GM19238 (cell line): ENCODE data around the gene MUCL3.
"Not testable (repeated sequence)": the region's sequence is repeated elsewhere in the genome, so short reads cannot be mapped to it uniquely, and the experiment has no call there.

ENCODE experiments used
- DNase-seq: peaks from one replicate; pipeline ENCODE4 v3.0.0; 2011; ENCODE audit warnings: low spot score; ENCODE audit not compliant: insufficient read length

MUCL3 gene

GRCh38 chr6:30908700-30909099 lies 32.1 kb upstream of the MUCL3 start:
- no peak for DNase-seq

DNA sequence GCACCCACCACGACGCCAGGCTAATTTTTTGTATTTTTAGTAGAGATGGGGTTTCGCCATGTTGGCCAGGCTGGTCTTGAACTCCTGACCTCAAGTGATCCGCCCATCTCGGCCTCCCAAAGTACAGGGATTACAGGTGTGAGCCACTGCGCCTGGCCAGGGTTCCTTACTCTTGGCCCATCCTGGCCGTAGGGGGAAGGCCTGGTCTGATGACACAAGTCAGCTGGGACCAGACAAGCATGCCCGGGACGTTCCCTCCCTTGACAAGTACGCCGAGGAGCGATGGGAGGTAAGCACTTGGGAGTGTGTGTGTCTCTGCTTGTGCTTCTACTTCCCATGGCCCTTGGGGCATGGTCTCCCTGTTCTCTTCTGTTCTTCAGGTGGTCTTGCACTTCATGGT lies 30.3 kb upstream of the MUCL3 start:
- not testable (repeated sequence) for DNase-seq

DNA sequence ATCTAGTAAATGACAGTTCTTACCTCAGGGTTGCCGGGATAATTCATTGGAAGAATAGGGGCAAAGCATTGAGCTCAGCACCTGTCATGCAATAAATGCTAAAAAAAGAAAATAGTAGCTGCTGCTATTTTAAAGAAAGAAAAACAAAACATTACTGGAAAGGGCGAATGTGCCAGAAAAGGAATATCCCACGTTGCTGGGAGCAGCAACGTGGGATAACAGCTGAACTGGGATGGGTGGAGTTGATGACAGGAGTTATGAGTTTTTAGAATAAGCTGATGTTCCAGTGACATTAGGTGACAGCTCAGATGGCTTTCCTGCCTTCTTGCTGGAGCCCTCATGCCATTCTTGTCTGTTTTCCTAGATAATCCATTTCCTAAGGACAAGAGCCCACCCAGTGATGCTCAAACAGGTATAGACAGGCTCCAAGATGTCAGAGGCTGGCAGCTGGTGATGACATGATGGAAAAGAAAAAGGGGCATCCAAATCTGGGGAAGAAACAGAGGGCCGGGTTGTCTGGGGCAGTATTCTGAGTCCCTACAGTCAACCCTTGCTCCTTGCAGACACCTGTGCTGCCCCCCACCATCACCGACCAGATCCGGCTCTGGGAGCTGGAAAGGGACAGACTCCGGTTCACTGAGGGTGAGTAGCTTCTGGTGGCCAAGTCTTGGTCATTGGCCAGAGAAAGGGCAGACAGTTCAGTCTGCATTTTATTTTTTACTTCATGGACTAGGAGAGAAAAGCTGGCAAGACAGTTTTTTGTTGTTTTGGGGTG lies 27.8 kb upstream of the MUCL3 start:
- DNase-seq, result no peak

- DNase-seq, result no peak
Observed at GRCh38 chr6:30913721-30914075, 27.1 kb upstream of the MUCL3 start.

DNA sequence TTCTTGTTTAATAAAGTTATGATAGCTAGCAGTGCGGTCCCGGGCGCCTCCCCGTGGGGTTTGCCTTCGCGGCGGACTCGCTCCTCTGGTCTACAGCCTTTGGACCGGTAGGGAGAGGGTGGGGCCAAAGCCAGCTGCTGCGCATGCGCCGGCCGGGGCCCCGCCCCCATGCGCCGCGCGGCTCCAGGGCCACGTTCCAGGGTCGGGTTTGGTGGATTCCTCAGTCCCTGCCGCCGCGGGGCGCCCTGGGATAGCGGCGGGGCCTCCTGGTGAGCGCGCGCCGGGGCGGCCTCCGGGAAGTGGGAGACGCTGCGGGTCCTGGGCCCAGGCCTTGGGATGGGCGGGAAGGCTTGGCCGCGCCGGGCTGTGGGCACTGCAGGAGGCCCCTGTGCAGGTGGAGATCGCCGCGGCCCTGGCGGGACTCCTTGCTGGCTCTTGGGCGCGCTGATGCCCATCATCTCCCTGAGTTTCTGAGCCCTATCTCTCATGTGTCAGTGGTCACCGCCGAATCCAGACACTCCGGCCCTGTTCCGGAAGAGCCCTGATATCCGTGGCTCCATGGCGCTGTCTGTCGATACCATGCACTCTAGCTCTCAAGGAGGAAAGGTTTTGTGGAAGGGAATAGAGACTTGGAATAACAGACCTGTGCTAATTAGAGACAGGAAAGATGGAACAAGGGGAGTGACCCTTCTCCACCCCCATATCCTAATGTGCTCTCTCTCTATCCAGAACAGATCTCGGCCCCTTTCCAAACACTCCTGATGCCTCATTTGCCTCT lies 26.5 kb upstream of the MUCL3 start, which contains the start of gene VARS2:
TSS of gene VARS2 (plus strand) at position 163 of the 778 bp plus-strand sequence. CDS start at position 762, 599 bp downstream.
- DNase-seq, result peak; percentile 98

- DNase-seq, result no peak
Observed at GRCh38 chr6:30914854-30915590, 25.8 kb upstream of the MUCL3 start.

- peak; percentile 62 for DNase-seq
Observed at GRCh38 chr6:30915591-30915946, 25.2 kb upstream of the MUCL3 start.

DNA sequence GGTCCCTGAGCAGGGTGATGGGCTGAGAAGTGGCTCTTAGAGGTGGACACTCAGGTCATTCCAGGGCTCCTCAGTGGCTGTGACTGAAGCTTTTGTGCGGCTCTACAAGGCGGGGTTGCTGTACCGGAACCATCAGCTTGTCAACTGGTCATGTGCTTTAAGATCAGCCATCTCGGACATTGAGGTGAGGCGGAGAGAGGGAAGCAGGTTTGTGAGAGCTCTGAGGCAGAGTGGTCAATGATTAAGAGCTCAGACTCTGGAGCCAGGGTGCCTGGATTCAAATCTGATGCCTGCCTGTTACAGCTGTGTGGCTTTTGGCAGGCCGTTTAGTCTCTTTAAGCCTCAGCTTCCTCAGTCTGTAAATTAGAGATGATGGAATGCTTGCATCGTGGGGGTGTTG lies 23.7 kb upstream of the MUCL3 start:
- no peak for DNase-seq

DNA sequence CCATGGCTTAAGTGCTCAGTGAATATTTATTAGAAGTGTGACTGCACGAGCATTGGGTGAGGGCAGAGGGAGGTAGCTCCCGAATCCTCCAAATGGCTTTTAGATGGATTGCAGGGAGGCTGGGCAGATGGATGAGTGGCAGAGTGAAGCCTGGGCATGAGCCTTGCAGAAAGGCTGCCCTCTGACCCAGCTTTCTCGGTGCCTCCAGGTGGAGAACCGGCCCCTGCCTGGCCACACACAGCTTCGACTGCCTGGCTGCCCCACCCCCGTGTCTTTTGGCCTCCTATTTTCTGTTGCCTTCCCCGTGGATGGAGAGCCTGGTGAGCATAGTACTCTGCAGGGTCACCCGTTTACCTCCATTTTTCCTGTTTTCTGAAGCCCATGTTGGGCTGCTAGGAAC lies 23.3 kb upstream of the MUCL3 start:
- no peak for DNase-seq

GRCh38 chr6:30918670-30919069 lies 22.1 kb upstream of the MUCL3 start:
- DNase-seq, result no peak

GRCh38 chr6:30922447-30922852 lies 18.3 kb upstream of the MUCL3 start:
- no peak for DNase-seq

- DNase-seq, result not testable (repeated sequence)
Observed at GRCh38 chr6:30924040-30924627, 16.6 kb upstream of the MUCL3 start.

GRCh38 chr6:30926644-30927043 lies 14.1 kb upstream of the MUCL3 start:
- DNase-seq, result no peak

- not testable (repeated sequence) for DNase-seq
Observed at GRCh38 chr6:30927080-30927479, 13.7 kb upstream of the MUCL3 start.

GRCh38 chr6:30928677-30929076 lies 12.1 kb upstream of the MUCL3 start:
- DNase-seq, result no peak

DNA sequence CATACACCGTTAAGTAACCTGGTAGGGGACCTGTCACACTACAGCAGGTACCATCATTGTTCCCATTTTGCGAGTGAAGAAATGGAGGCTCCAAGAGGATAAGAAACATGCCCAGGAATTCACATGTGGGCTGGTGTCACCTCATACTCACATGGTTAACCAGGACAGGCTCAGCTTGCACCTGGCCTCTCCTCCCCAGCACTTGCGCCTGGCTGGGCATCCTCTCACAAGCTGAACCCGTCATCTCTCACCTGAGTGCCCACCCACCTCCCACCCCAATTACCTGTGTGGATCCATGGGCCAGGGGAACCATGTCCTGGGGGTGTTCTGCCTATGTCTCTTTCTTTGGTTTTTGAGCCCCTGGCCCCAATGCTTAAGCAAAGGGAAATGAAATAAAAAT lies 10.3 kb upstream of the MUCL3 start:
- DNase-seq, result no peak

DNA sequence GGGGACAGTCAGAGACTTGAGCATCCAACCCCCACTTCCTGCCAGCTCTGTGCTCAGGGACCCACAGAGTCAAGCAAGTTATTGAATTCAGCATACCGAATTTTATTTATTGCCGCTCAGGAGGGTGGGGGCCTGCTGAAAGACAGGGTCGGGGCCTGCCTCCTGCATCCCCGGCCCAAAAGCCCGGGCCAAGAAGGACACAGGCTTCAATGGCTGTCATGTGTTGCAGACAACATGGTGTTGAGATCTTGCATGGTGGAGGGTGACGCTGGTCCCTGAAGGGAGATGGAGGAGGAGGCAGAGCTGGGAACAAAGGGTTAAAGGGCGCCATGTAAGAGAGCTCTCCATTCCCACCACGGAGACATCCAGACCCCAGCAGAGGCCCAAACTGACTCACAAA lies 9.5 kb upstream of the MUCL3 start:
- DNase-seq, result no peak

- DNase-seq, result no peak
Observed at GRCh38 chr6:30931969-30932645, 8.7 kb upstream of the MUCL3 start, which contains the start of gene SFTA2. Gene SFTA2, minus strand, starts transcription at chr6:30932170. Its CDS starts 74 bp downstream, at chr6:30932096.

GRCh38 chr6:30932665-30933365 lies 8.0 kb upstream of the MUCL3 start:
- DNase-seq, result no peak

- no peak for DNase-seq
Observed at GRCh38 chr6:30935018-30935417, 5.8 kb upstream of the MUCL3 start.
